ENCODE measurements around the gene MYL5.
A peak's percentile ranks its signal among the peaks of the same experiment; 100 is the strongest.
"Not testable (repeated sequence)": the region's sequence is repeated elsewhere in the genome, so short reads cannot be mapped to it uniquely, and the experiment has no call there.

The MYL5 gene

GRCh38 chr4:657834-658667 is 16.3 kb upstream of the MYL5 start:
- DNase-seq, result no peak

GRCh38 chr4:658681-659667 is 15.4 kb upstream of the MYL5 start:
- DNase-seq, result no peak

GRCh38 chr4:659851-660250 is 14.5 kb upstream of the MYL5 start:
- DNase-seq, result no peak

GRCh38 chr4:660401-660800 is 13.9 kb upstream of the MYL5 start:
- no peak for DNase-seq

- no peak for DNase-seq
These were observed 13.1 kb upstream of the MYL5 start for GRCh38 chr4:661231-661630.

- no peak for DNase-seq
These were observed 12.2 kb upstream of the MYL5 start for GRCh38 chr4:661881-662761.

GRCh38 chr4:663046-663437 is 11.3 kb upstream of the MYL5 start:
- DNase-seq, result no peak

GRCh38 chr4:663438-664428 is 10.6 kb upstream of the MYL5 start:
- DNase-seq, result peak; percentile 77

- DNase-seq, result no peak
These were observed 9.6 kb upstream of the MYL5 start for GRCh38 chr4:664713-665231.

- DNase-seq, result no peak
These were observed 9.0 kb upstream of the MYL5 start for GRCh38 chr4:665381-665750.

GRCh38 chr4:665751-666435 is 8.4 kb upstream of the MYL5 start:
- no peak for DNase-seq

- no peak for DNase-seq
These were observed 7.9 kb upstream of the MYL5 start for GRCh38 chr4:666436-666810.

- no peak for DNase-seq
These were observed 7.4 kb upstream of the MYL5 start for GRCh38 chr4:666822-667544.

- no peak for DNase-seq
These were observed 6.8 kb upstream of the MYL5 start for GRCh38 chr4:667545-667925.

GRCh38 chr4:668219-668618 is 6.1 kb upstream of the MYL5 start:
- DNase-seq, result not testable (repeated sequence)

GRCh38 chr4:669806-670559 is 4.4 kb upstream of the MYL5 start:
- not testable (repeated sequence) for DNase-seq

- no peak for DNase-seq
These were observed 2.6 kb upstream of the MYL5 start for GRCh38 chr4:671769-672168.

- DNase-seq, result no peak
These were observed 822 bp upstream of the MYL5 start for GRCh38 chr4:673349-674091.
